Erythroblast (primary cell): ENCODE measurements around the gene ZC3H6.

Experiments used
- GATA1 ChIP-seq: IDR thresholded peaks from 2 replicates; pipeline ENCODE4 v1.6.1; 2011; ENCODE audit warnings: low read depth, mild to moderate bottlenecking, control low read depth, low read length, moderate library complexity
- POLR2A ChIP-seq: IDR thresholded peaks from 2 replicates; pipeline ENCODE4 v1.6.1; 2011; ENCODE audit warnings: mild to moderate bottlenecking, low read length

DNA sequence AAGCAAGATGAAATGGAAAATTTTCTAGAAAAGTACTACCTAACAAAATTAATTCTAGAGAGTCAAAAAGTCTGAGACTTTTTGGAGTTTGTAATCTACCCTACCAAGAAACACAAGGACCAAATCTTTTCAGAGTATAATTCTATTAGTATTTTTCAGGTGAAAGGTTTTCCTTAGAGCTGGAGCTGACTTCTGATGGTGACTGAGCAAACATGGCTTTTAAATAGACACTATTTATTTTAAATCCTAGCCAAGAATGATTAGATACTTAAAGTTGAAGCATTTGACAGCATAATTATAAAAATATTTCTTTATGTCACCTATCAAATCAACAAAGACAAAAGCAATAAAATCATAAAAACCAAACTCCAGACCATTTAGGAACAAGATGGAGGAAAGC lies 26.6 kb downstream of the ZC3H6 start:
- no peak for TF ChIP-seq POLR2A
- TF ChIP-seq GATA1: no peak
